Adrenal gland (tissue), 12 donors: ENCODE measurements around the gene CPNE4. TPM values are rescaled to one million over a fixed set of nuclear protein-coding genes. Genes with fewer than 3 reads are reported as not detected.

Source experiments
- DNase-seq, 7 donors: peaks; one replicate each; pipeline ENCODE4 v3.0.0-alpha.2; 2019 to 2020
- H3K27ac ChIP-seq, 5 donors: fragments of 200-600 bp; sonication (generic) in 4 of 5; 1 replicate in 3 of 5; 2 replicates in 2 of 5; pipeline versions ENCODE4 v1.5.1 to v1.8.0; 2016 to 2020; ENCODE audit warnings: mild to moderate bottlenecking in 1 of 5
- H3K27me3 ChIP-seq: fragments of 200-600 bp; 2 replicates; pipeline ENCODE4 v1.8.0; 2021
- H3K36me3 ChIP-seq, 2 donors: fragments of 200-600 bp; replicated peaks in 1 of 2; 1 replicate in 1 of 2; 2 replicates in 1 of 2; pipeline versions ENCODE4 v1.5.1 to v1.8.0; 2018 to 2022
- H3K4me1 ChIP-seq, 2 donors: fragments of 200-600 bp; replicated peaks in 1 of 2; 1 replicate in 1 of 2; 2 replicates in 1 of 2; pipeline versions ENCODE4 v1.5.1 to v1.8.0; 2018 to 2021
- H3K4me3 ChIP-seq, 4 donors: fragments of 200-600 bp; sonication (generic) in 3 of 4; one replicate each; pipeline ENCODE4 v1.5.1; 2016 to 2018
- H3K9me3 ChIP-seq, 3 donors: fragments of 200-600 bp; sonication (generic) in 1 of 3; replicated peaks in 1 of 3; 1 replicate in 2 of 3; 2 replicates in 1 of 3; pipeline versions ENCODE4 v1.5.1 to v1.8.0; 2016 to 2021
- CTCF ChIP-seq, 6 experiments: fragments of 450-650 bp in 4 of 6; fragments of 200-600 bp in 2 of 6; sonication (generic) in 1 of 6; IDR thresholded peaks; 1 replicate in 5 of 6; 2 replicates in 1 of 6; pipeline versions ENCODE4 v1.5.1 to v1.8.0; 2016 to 2021; ENCODE audit warnings: antibody characterized with exemption in 6 of 6, mild to moderate bottlenecking in 2 of 6, moderate library complexity in 1 of 6
- POLR2A ChIP-seq, 2 donors: fragments of 450-650 bp; IDR thresholded peaks; one replicate each; pipeline ENCODE4 v1.6.1; 2017; ENCODE audit warnings: antibody characterized with exemption in 2 of 2, mild to moderate bottlenecking in 2 of 2, moderate library complexity in 1 of 2
- WGBS, 4 donors: extraction: QIAGEN DNeasy Blood & Tissue Kit in 2 of 4; methylation state at CpG; one replicate each; pipeline versions ENCODE4 v1.1.5 to v1.1.7; 2013 to 2017; 5-methylcytosine and 5-hydroxymethylcytosine counted together
- intact Hi-C, 2 donors: fragments of 100-400 bp; cut with DNase I; formaldehyde crosslinking; loops; one replicate each; pipeline versions ENCODE4 v1.14.1 to v1.15.0; 2022 to 2023
- polyA plus RNA-seq, 3 donors: library from polyadenylated mRNA; stranded (reverse); fragments of 200-250 nt in 2 of 3; fragments of 350-450 nt in 1 of 3; fragmentation: Illumina TruSeq in 1 of 3; extraction: RNeasy Lipid Tissue Mini Kit (QIAGEN cat#74804) in 1 of 3; gene quantifications; one replicate each; pipeline ENCODE4 v1.2.3, GENCODE V29; 2013 to 2014
- total RNA-seq, 9 donors: library from RNA; depleted of rRNA in 4 of 9; stranded (reverse); fragments of >200 nt in 4 of 9; fragments of 120-200 nt in 1 of 9; fragmentation: NEBNext Ultra II Directional in 1 of 9; extraction: Animal tissue kit (Norgen Biotek cat#: 25700) in 1 of 9; gene quantifications; one replicate each; pipeline versions ENCODE4 v1.1.0 to v1.2.4, GENCODE V29; 2013 to 2023
- donor health status: healthy with polysubstance abuse.
- donor health status: Bipolar disorder and iron deficiency.
- donor health status: DM: yes; HTN: yes; CAD: no.
- donor health status: DM: no; HTN: no; CAD: no.
- donor health status: DM: no; HTN: no; CAD: no.
- donor health status: DM: yes; HTN: yes; CAD: no.

CPNE4 gene
- total and polyA plus RNA-seq, 12 donors: 0.11 to 7.5 (median 0.59) TPM

GRCh38 chr3:131957980-131958379 lies 76.8 kb downstream of the CPNE4 start:
- DNase-seq: no peak
- Histone ChIP-seq H3K27ac (no peak overlapping the region), H3K4me3 (no peak overlapping the region), H3K9me3 (no peaks in the 10 kb centered on the region), H3K27me3 (no peaks in the 10 kb centered on the region), H3K4me1 (no peaks in the 10 kb centered on the region), H3K36me3 (no peaks in the 10 kb centered on the region)
- 36 to 72% (median 53%) methylated on average over 1 of the region's 1 CpG for WGBS, 4 donors
- TF ChIP-seq POLR2A (IDR thresholded peaks at IDR 0.05) (no peak), CTCF (IDR thresholded peaks at IDR 0.05) (no peak)
- intact Hi-C loops: no loop called here

- no peaks in the 10 kb centered on the region for H3K27me3 ChIP-seq
- TF ChIP-seq POLR2A (IDR thresholded peaks at IDR 0.05) (no peak), CTCF (IDR thresholded peaks at IDR 0.05) (no peak)
- no peak for DNase-seq
- WGBS, 4 donors: 55 to 66% (median 59%) methylated on average over 5 of the region's 5 CpGs
- H3K4me1 ChIP-seq: no peaks in the 10 kb centered on the region
- H3K27ac ChIP-seq: no peak overlapping the region
- H3K4me3 ChIP-seq: no peak overlapping the region
- H3K36me3 ChIP-seq: no peaks in the 10 kb centered on the region
- H3K9me3 ChIP-seq: no peaks in the 10 kb centered on the region
- intact Hi-C loops: no loop called here
Observed at GRCh38 chr3:131957511-131957910, 77.3 kb downstream of the CPNE4 start.

GRCh38 chr3:131948806-131949205 lies 86.0 kb downstream of the CPNE4 start:
- Histone ChIP-seq H3K4me3 (no peak overlapping the region), H3K27ac (no peak overlapping the region), H3K27me3 (no peaks in the 10 kb centered on the region), H3K36me3 (no peaks in the 10 kb centered on the region), H3K4me1 (no peaks in the 10 kb centered on the region), H3K9me3 (no peaks in the 10 kb centered on the region)
- WGBS, 4 donors: 39 to 55% (median 53%) methylated on average over 1 of the region's 1 CpG
- TF ChIP-seq POLR2A (IDR thresholded peaks at IDR 0.05) (no peak), CTCF (IDR thresholded peaks at IDR 0.05) (no peak)
- no peak for DNase-seq
- intact Hi-C loops: no loop called here

- intact Hi-C loops: no loop called here
- Histone ChIP-seq H3K36me3 (no peaks in the 10 kb centered on the region), H3K4me3 (no peak overlapping the region), H3K27ac (no peak overlapping the region), H3K27me3 (no peaks in the 10 kb centered on the region), H3K4me1 (no peaks in the 10 kb centered on the region), H3K9me3 (no peaks in the 10 kb centered on the region)
- no peak for TF ChIP-seq POLR2A (IDR thresholded peaks at IDR 0.05)
- TF ChIP-seq CTCF (IDR thresholded peaks at IDR 0.05): no peak
- no peak for DNase-seq
- 59 to 78% (median 71%) methylated on average over 1 of the region's 1 CpG for WGBS, 4 donors
Observed at GRCh38 chr3:131944676-131945075, 90.1 kb downstream of the CPNE4 start.
